GM18867 (cell line): Measurements from ENCODE around the gene SDK1.

Experiments used
- ATAC-seq: cut with Tn5 transposase; IDR thresholded peaks from one replicate; pipeline ENCODE4 v1.9.1; 2021; ENCODE audit warnings: mild to moderate bottlenecking, moderate library complexity; ENCODE audit not compliant: unreplicated experiment

Gene SDK1

GRCh38 chr7:4065190-4065589 lies 764.1 kb downstream of the SDK1 start:
- ATAC-seq = no peak

- no peak for ATAC-seq
Observed at GRCh38 chr7:4066206-4066605, 765.2 kb downstream of the SDK1 start.

- no peak for ATAC-seq
Observed at GRCh38 chr7:4066626-4067475, 765.8 kb downstream of the SDK1 start.

GRCh38 chr7:4067476-4067760 lies 766.4 kb downstream of the SDK1 start:
- no peak for ATAC-seq

GRCh38 chr7:4067874-4068273 lies 766.8 kb downstream of the SDK1 start:
- ATAC-seq = no peak

- ATAC-seq = no peak
Observed at GRCh38 chr7:4068286-4068685, 767.2 kb downstream of the SDK1 start.

GRCh38 chr7:4069268-4070095 lies 768.4 kb downstream of the SDK1 start:
- ATAC-seq = no peak

- no peak for ATAC-seq
Observed at GRCh38 chr7:4070214-4070613, 769.2 kb downstream of the SDK1 start.

- no peak for ATAC-seq
Observed at GRCh38 chr7:4071370-4072058, 770.5 kb downstream of the SDK1 start.

- no peak for ATAC-seq
Observed at GRCh38 chr7:4072161-4072925, 771.3 kb downstream of the SDK1 start.

GRCh38 chr7:4073052-4073451 lies 772.0 kb downstream of the SDK1 start:
- no peak for ATAC-seq

- ATAC-seq = no peak
Observed at GRCh38 chr7:4073750-4074149, 772.7 kb downstream of the SDK1 start.

GRCh38 chr7:4074407-4074806 lies 773.4 kb downstream of the SDK1 start:
- ATAC-seq = no peak

GRCh38 chr7:4074994-4075393 lies 773.9 kb downstream of the SDK1 start:
- ATAC-seq = no peak

- ATAC-seq = no peak
Observed at GRCh38 chr7:4076701-4077294, 775.7 kb downstream of the SDK1 start.

- no peak for ATAC-seq
Observed at GRCh38 chr7:4077980-4078379, 776.9 kb downstream of the SDK1 start.

- ATAC-seq = no peak
Observed at GRCh38 chr7:4078580-4078979, 777.5 kb downstream of the SDK1 start.

GRCh38 chr7:4079366-4079765 lies 778.3 kb downstream of the SDK1 start:
- no peak for ATAC-seq

- no peak for ATAC-seq
Observed at GRCh38 chr7:4079956-4080355, 778.9 kb downstream of the SDK1 start.

- ATAC-seq = no peak
Observed at GRCh38 chr7:4080954-4081353, 779.9 kb downstream of the SDK1 start.

GRCh38 chr7:4083513-4083912 lies 782.5 kb downstream of the SDK1 start:
- ATAC-seq = no peak
